HEK293 (cell line): Measurements from ENCODE around the gene TXNL1.

Experiments used
- MEIS1 ChIP-seq: sonication (generic); formaldehyde crosslinking; IDR thresholded peaks from 2 replicates; pipeline ENCODE4 v1.8.1; 2022; ENCODE audit warnings: missing genetic modification reagents, mild to moderate bottlenecking, borderline replicate concordance
- SCRT2 ChIP-seq: fragments of 450-650 bp; formaldehyde crosslinking; IDR thresholded peaks from 2 replicates; pipeline ENCODE4 v1.5.1; 2016; ENCODE audit warnings: missing biosample characterization, missing genetic modification characterization
- SP3 ChIP-seq: fragments of 450-650 bp; formaldehyde crosslinking; IDR thresholded peaks from 2 replicates; pipeline ENCODE4 v1.5.1; 2016; ENCODE audit warnings: missing biosample characterization, missing genetic modification characterization
- ZNF324 ChIP-seq: fragments of 450-650 bp; formaldehyde crosslinking; IDR thresholded peaks from 2 replicates; pipeline ENCODE4 v1.5.1; 2016; ENCODE audit warnings: missing biosample characterization, missing genetic modification characterization
- ZNF37A ChIP-seq: fragments of 450-650 bp; IDR thresholded peaks from 2 replicates; pipeline ENCODE4 v1.5.1; 2018; ENCODE audit warnings: missing biosample characterization, missing genetic modification characterization
- ZNF501 ChIP-seq: fragments of 450-650 bp; formaldehyde crosslinking; IDR thresholded peaks from 2 replicates; pipeline ENCODE4 v1.5.1; 2016; ENCODE audit warnings: missing biosample characterization, missing genetic modification characterization
- ZNF544 ChIP-seq: fragments of 450-650 bp; formaldehyde crosslinking; IDR thresholded peaks from 2 replicates; pipeline ENCODE4 v1.5.0; 2017; ENCODE audit warnings: missing biosample characterization, missing genetic modification characterization
- ZNF660 ChIP-seq: fragments of 450-650 bp; IDR thresholded peaks from 2 replicates; pipeline ENCODE4 v1.5.1; 2018; ENCODE audit warnings: missing biosample characterization, mild to moderate bottlenecking, missing genetic modification characterization
- ZNF76 ChIP-seq: fragments of 450-650 bp; formaldehyde crosslinking; IDR thresholded peaks from 2 replicates; pipeline ENCODE4; 2016; ENCODE audit warnings: low read depth, missing biosample characterization, missing genetic modification characterization, borderline replicate concordance
- TF ChIP-seq, protein P1 (sequence below): fragments of 450-650 bp; formaldehyde crosslinking; IDR thresholded peaks from 2 replicates; pipeline ENCODE4 v1.5.1; 2016; ENCODE audit warnings: missing biosample characterization, missing genetic modification characterization
- TF ChIP-seq, protein P2 (sequence below): fragments of 450-650 bp; formaldehyde crosslinking; IDR thresholded peaks from 2 replicates; pipeline ENCODE4 v1.5.1; 2017; ENCODE audit warnings: missing biosample characterization, mild to moderate bottlenecking, missing genetic modification characterization, moderate library complexity
- TF ChIP-seq, protein P3 (sequence below): fragments of 450-650 bp; formaldehyde crosslinking; IDR thresholded peaks from 2 replicates; pipeline ENCODE4 v1.5.1; 2016; ENCODE audit warnings: missing biosample characterization, missing genetic modification characterization
- TF ChIP-seq, protein P4 (sequence below): fragments of 450-650 bp; formaldehyde crosslinking; IDR thresholded peaks from 2 replicates; pipeline ENCODE4 v1.5.1; 2016; ENCODE audit warnings: missing biosample characterization, missing genetic modification characterization
- TF ChIP-seq, protein P5 (sequence below): fragments of 450-650 bp; formaldehyde crosslinking; IDR thresholded peaks from 2 replicates; pipeline ENCODE4 v1.5.1; 2016; ENCODE audit warnings: missing biosample characterization, missing genetic modification characterization

DNA sequence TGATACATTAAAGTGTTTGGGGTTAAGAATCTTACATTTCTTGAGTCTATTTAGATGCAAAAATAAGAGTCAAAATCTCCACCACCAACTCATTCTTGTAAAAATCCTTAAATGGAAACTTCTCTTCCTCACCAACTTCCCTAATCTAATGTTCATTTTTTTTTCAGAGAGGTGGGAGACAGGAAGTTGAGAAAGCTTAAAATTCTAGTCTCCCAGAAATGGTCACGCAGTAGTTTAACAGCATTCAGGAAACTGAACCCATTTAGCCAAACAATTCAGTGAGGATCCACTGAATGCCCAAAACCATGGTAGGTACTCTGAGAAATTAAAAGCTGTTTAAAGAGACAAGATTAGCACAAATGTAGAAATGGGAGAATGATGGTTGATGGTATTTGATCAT lies 69.0 kb downstream of the TXNL1 start:
- TF ChIP-seq, protein P1, sequence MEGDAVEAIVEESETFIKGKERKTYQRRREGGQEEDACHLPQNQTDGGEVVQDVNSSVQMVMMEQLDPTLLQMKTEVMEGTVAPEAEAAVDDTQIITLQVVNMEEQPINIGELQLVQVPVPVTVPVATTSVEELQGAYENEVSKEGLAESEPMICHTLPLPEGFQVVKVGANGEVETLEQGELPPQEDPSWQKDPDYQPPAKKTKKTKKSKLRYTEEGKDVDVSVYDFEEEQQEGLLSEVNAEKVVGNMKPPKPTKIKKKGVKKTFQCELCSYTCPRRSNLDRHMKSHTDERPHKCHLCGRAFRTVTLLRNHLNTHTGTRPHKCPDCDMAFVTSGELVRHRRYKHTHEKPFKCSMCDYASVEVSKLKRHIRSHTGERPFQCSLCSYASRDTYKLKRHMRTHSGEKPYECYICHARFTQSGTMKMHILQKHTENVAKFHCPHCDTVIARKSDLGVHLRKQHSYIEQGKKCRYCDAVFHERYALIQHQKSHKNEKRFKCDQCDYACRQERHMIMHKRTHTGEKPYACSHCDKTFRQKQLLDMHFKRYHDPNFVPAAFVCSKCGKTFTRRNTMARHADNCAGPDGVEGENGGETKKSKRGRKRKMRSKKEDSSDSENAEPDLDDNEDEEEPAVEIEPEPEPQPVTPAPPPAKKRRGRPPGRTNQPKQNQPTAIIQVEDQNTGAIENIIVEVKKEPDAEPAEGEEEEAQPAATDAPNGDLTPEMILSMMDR (tag by site-specific recombination) = no peak
- no peak for TF ChIP-seq ZNF76 (tag by site-specific recombination)
- no peak for TF ChIP-seq SP3
- TF ChIP-seq ZNF660 (tag by site-specific recombination) = no peak
- TF ChIP-seq ZNF37A (tag by site-specific recombination) = no peak
- TF ChIP-seq ZNF544 (tag by site-specific recombination) = no peak
- no peak for TF ChIP-seq MEIS1 (CRISPR knock-in tag)
- TF ChIP-seq, protein P2, sequence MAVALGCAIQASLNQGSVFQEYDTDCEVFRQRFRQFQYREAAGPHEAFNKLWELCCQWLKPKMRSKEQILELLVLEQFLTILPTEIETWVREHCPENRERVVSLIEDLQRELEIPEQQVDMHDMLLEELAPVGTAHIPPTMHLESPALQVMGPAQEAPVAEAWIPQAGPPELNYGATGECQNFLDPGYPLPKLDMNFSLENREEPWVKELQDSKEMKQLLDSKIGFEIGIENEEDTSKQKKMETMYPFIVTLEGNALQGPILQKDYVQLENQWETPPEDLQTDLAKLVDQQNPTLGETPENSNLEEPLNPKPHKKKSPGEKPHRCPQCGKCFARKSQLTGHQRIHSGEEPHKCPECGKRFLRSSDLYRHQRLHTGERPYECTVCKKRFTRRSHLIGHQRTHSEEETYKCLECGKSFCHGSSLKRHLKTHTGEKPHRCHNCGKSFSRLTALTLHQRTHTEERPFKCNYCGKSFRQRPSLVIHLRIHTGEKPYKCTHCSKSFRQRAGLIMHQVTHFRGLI (tag by site-specific recombination) = no peak
- TF ChIP-seq, protein P3, sequence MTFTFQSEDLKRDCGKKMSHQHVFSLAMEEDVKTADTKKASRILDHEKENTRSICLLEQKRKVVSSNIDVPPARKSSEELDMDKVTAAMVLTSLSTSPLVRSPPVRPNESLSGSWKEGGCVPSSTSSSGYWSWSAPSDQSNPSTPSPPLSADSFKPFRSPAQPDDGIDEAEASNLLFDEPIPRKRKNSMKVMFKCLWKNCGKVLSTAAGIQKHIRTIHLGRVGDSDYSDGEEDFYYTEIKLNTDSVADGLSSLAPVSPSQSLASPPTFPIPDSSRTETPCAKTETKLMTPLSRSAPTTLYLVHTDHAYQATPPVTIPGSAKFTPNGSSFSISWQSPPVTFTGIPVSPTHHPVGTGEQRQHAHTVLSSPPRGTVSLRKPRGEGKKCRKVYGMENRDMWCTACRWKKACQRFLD (tag by site-specific recombination) = no peak
- no peak for TF ChIP-seq ZNF501 (tag by site-specific recombination)
- TF ChIP-seq, protein P4, sequence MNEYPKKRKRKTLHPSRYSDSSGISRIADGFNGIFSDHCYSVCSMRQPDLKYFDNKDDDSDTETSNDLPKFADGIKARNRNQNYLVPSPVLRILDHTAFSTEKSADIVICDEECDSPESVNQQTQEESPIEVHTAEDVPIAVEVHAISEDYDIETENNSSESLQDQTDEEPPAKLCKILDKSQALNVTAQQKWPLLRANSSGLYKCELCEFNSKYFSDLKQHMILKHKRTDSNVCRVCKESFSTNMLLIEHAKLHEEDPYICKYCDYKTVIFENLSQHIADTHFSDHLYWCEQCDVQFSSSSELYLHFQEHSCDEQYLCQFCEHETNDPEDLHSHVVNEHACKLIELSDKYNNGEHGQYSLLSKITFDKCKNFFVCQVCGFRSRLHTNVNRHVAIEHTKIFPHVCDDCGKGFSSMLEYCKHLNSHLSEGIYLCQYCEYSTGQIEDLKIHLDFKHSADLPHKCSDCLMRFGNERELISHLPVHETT = no peak
- TF ChIP-seq, protein P5, sequence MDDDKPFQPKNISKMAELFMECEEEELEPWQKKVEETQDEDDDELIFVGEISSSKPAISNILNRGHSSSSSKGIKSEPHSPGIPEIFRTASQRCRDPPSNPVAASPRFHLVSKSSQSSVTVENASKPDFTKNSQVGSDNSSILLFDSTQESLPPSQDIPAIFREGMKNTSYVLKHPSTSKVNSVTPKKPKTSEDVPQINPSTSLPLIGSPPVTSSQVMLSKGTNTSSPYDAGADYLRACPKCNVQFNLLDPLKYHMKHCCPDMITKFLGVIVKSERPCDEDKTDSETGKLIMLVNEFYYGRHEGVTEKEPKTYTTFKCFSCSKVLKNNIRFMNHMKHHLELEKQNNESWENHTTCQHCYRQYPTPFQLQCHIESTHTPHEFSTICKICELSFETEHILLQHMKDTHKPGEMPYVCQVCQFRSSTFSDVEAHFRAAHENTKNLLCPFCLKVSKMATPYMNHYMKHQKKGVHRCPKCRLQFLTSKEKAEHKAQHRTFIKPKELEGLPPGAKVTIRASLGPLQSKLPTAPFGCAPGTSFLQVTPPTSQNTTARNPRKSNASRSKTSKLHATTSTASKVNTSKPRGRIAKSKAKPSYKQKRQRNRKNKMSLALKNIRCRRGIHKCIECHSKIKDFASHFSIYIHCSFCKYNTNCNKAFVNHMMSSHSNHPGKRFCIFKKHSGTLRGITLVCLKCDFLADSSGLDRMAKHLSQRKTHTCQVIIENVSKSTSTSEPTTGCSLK (tag by site-specific recombination) = no peak
- TF ChIP-seq SCRT2 (tag by site-specific recombination) = no peak
- no peak for TF ChIP-seq ZNF324 (tag by site-specific recombination)
